Loucy (cell line): ENCODE measurements around the gene DNAH1.

ENCODE experiments used
- H2AFZ ChIP-seq: fragments of 200-600 bp; sonication (generic); 2 replicates; pipeline ENCODE4 v1.6.0; 2016; ENCODE audit warnings: antibody characterized with exemption, mild to moderate bottlenecking, low read length, moderate library complexity
- H3F3A ChIP-seq: fragments of 200-600 bp; 2 replicates; pipeline ENCODE4 v1.6.0; 2016; ENCODE audit warnings: antibody characterized with exemption, low read depth, mild to moderate bottlenecking
- H3K27me3 ChIP-seq: fragments of 200-600 bp; sonication (generic); 2 replicates; pipeline ENCODE4 v1.6.1; 2014; ENCODE audit warnings: low read length, mild to moderate bottlenecking; ENCODE audit not compliant: insufficient read depth, poor library complexity, severe bottlenecking
- H3K36me3 ChIP-seq: fragments of 200-600 bp; sonication (generic); 2 replicates; pipeline ENCODE4 v1.6.1; 2016; ENCODE audit warnings: low read length; ENCODE audit not compliant: insufficient read depth
- H3K4me1 ChIP-seq: fragments of 200-600 bp; sonication (generic); 2 replicates; pipeline ENCODE4 v1.5.1; 2014; ENCODE audit warnings: low read length, mild to moderate bottlenecking; ENCODE audit not compliant: insufficient read depth, poor library complexity, severe bottlenecking
- H3K4me2 ChIP-seq: fragments of 200-600 bp; sonication (generic); 2 replicates; pipeline ENCODE4 v1.6.0; 2014; ENCODE audit warnings: antibody characterized with exemption, low read length, low read depth, mild to moderate bottlenecking; ENCODE audit not compliant: poor library complexity, severe bottlenecking
- H3K4me3 ChIP-seq: fragments of 200-600 bp; sonication (generic); 2 replicates; pipeline ENCODE4 v1.5.1; 2014; ENCODE audit warnings: low read length, mild to moderate bottlenecking, mixed read lengths; ENCODE audit not compliant: poor library complexity, severe bottlenecking
- H3K79me2 ChIP-seq: fragments of 200-600 bp; sonication (generic); 2 replicates; pipeline ENCODE4 v1.6.1; 2014; ENCODE audit warnings: low read length; ENCODE audit not compliant: insufficient read depth
- H3K9ac ChIP-seq: fragments of 200-600 bp; sonication (generic); 2 replicates; pipeline ENCODE4 v1.6.0; 2014; ENCODE audit warnings: mild to moderate bottlenecking, low read depth, low read length, moderate library complexity; ENCODE audit not compliant: poor library complexity, severe bottlenecking
- H3K9me2 ChIP-seq: fragments of 200-600 bp; sonication (generic); replicated peaks from 2 replicates; pipeline ENCODE4 v1.6.1; 2016; ENCODE audit warnings: low read depth, low read length, mixed read lengths
- H3K9me3 ChIP-seq: fragments of 200-600 bp; sonication (generic); 2 replicates; pipeline ENCODE4 v1.6.1; 2014; ENCODE audit warnings: mild to moderate bottlenecking, antibody characterized with exemption, low read length, low read depth; ENCODE audit not compliant: insufficient read depth
- H4K20me1 ChIP-seq: fragments of 200-600 bp; sonication (generic); 2 replicates; pipeline ENCODE4 v1.6.0; 2014; ENCODE audit warnings: antibody characterized with exemption, low read length, mild to moderate bottlenecking; ENCODE audit not compliant: insufficient read depth, poor library complexity, severe bottlenecking
- CTCF ChIP-seq: fragments of 200-600 bp; sonication (generic); conservative IDR thresholded peaks from 2 replicates; pipeline ENCODE4 v1.5.1; 2014; ENCODE audit warnings: mild to moderate bottlenecking, antibody characterized with exemption, low read length
- EZH2phosphoT487 ChIP-seq: fragments of 200-600 bp; IDR thresholded peaks from 2 replicates; pipeline ENCODE4 v1.6.1; 2018; ENCODE audit warnings: antibody characterized with exemption, mild to moderate bottlenecking, moderate library complexity, borderline replicate concordance

Gene DNAH1

GRCh38 chr3:52387481-52387880 is 71.4 kb downstream of the DNAH1 start:
- Histone ChIP-seq H3K4me1 (no peaks in the 10 kb centered on the region), H3K79me2 (no peaks in the 10 kb centered on the region), H3F3A (no peaks in the 10 kb centered on the region), H2AFZ (no peak overlapping the region), H3K9ac (no peak overlapping the region), H3K9me3 (no peaks in the 10 kb centered on the region), H4K20me1 (no peaks in the 10 kb centered on the region), H3K27me3 (no peaks in the 10 kb centered on the region), H3K4me2 (no peak overlapping the region), H3K4me3 (no peak overlapping the region), H3K36me3 (no peaks in the 10 kb centered on the region), H3K9me2 (no peaks in the 10 kb centered on the region)
- TF ChIP-seq EZH2phosphoT487 (no peak), CTCF (no peak)

- Histone ChIP-seq H3F3A (no peaks in the 10 kb centered on the region), H3K27me3 (no peaks in the 10 kb centered on the region), H3K4me3 (no peak overlapping the region), H3K9me2 (no peaks in the 10 kb centered on the region), H3K9me3 (no peaks in the 10 kb centered on the region), H3K79me2 (no peaks in the 10 kb centered on the region), H3K9ac (no peak overlapping the region), H2AFZ (no peak overlapping the region), H3K36me3 (no peaks in the 10 kb centered on the region), H4K20me1 (no peaks in the 10 kb centered on the region), H3K4me1 (no peaks in the 10 kb centered on the region), H3K4me2 (no peak overlapping the region)
- no peak; the same call in 1 of the 2 replicates for TF ChIP-seq CTCF
- no peak for TF ChIP-seq EZH2phosphoT487
Observed at GRCh38 chr3:52388348-52388821, 72.3 kb downstream of the DNAH1 start.

- Histone ChIP-seq H3K4me2 (no peak overlapping the region), H3K9ac (no peak overlapping the region), H4K20me1 (no peaks in the 10 kb centered on the region), H3K9me2 (no peaks in the 10 kb centered on the region), H3F3A (no peaks in the 10 kb centered on the region), H3K36me3 (no peaks in the 10 kb centered on the region), H3K9me3 (no peaks in the 10 kb centered on the region), H2AFZ (no peak overlapping the region), H3K4me1 (no peaks in the 10 kb centered on the region), H3K79me2 (no peaks in the 10 kb centered on the region), H3K4me3 (no peak overlapping the region), H3K27me3 (no peaks in the 10 kb centered on the region)
- TF ChIP-seq CTCF (peak; percentile 16; the same call in 1 of the 2 replicates), EZH2phosphoT487 (no peak)
Observed at GRCh38 chr3:52388933-52389332, 72.8 kb downstream of the DNAH1 start.
